Renal cortex interstitium (tissue), 11 donors: ENCODE results near the gene OS9. TPM values are rescaled to one million over a fixed set of nuclear protein-coding genes. Genes with fewer than 3 reads are reported as not detected.

ENCODE experiments used
- DNase-seq, 11 donors: peaks; one replicate each; pipeline ENCODE4 v3.0.0-alpha.2; 2013; ENCODE audit warnings: low read depth in 9 of 11, low spot score in 4 of 11; ENCODE audit errors: extremely low read depth in 1 of 11
- polyA plus RNA-seq, 3 donors: library from polyadenylated mRNA; unstranded; fragments of 120-200 nt; gene quantifications; one replicate each; pipeline ENCODE4 v1.2.1, GENCODE V29; 2013; ENCODE audit not compliant: insufficient read length in 3 of 3

Gene OS9
- polyA plus RNA-seq, 3 donors: 197 to 215 (median 204) TPM

GRCh38 chr12:57767876-57768275 is 73.9 kb downstream of the OS9 start:
- no peak for DNase-seq

GRCh38 chr12:57769594-57769993 is 75.7 kb downstream of the OS9 start:
- DNase-seq: no peak

- DNase-seq: no peak
These were observed 76.8 kb downstream of the OS9 start for GRCh38 chr12:57770734-57771133.

Other genes with a start within 250 kb of the OS9 start
- under 1 TPM; 0.65 to 0.77 (median 0.66) TPM for gene INHBE, start 238.8 kb upstream of the OS9 start, polyA plus RNA-seq
- gene GLI1, start 234.3 kb upstream of the OS9 start, polyA plus RNA-seq: 10 to 100 TPM; 16.4 to 22.8 (median 20.3) TPM
- 1 to 10 TPM; 2.9 to 3.1 (median 3.0) TPM for gene ARHGAP9, start 214.3 kb upstream of the OS9 start, polyA plus RNA-seq
- 100 to 1,000 TPM; 113 to 145 (median 114) TPM for gene MARS1, start 206.1 kb upstream of the OS9 start, polyA plus RNA-seq
- 10 to 100 TPM; 28.4 to 36.2 (median 31.4) TPM for gene DDIT3, start 173.6 kb upstream of the OS9 start, polyA plus RNA-seq
- gene MBD6, start 171.3 kb upstream of the OS9 start, polyA plus RNA-seq: 100 to 1,000 TPM in 1 of 3 donors, 10 to 100 TPM in 2; 52.7 to 108 (median 65.9) TPM
- 100 to 1,000 TPM; 160 to 172 (median 172) TPM for gene DCTN2, start 146.9 kb upstream of the OS9 start, polyA plus RNA-seq
- under 1 TPM; 0.50 to 0.88 (median 0.76) TPM for gene KIF5A, start 144.1 kb upstream of the OS9 start, polyA plus RNA-seq
- gene PIP4K2C, start 102.9 kb upstream of the OS9 start, polyA plus RNA-seq: 10 to 100 TPM; 36.5 to 42.1 (median 40.0) TPM
- 10 to 100 TPM; 54.5 to 74.5 (median 63.9) TPM for gene DTX3, start 89.3 kb upstream of the OS9 start, polyA plus RNA-seq
- gene ARHGEF25, start 82.7 kb upstream of the OS9 start, polyA plus RNA-seq: 10 to 100 TPM; 29.8 to 37.5 (median 36.4) TPM
- gene B4GALNT1, start 60.9 kb upstream of the OS9 start, polyA plus RNA-seq: 1 to 10 TPM in 1 of 3 donors, under 1 TPM in 2; 0.84 to 1.3 (median 0.97) TPM
- gene AGAP2, start 44.6 kb downstream of the OS9 start, polyA plus RNA-seq: 1 to 10 TPM in 2 of 3 donors, under 1 TPM in 1; 0.89 to 1.9 (median 1.1) TPM
- gene TSPAN31, start 50.9 kb downstream of the OS9 start, polyA plus RNA-seq: 100 to 1,000 TPM in 1 of 3 donors, 10 to 100 TPM in 2; 86.7 to 113 (median 99.9) TPM
- 100 to 1,000 TPM; 218 to 260 (median 221) TPM for gene CDK4, start 58.2 kb downstream of the OS9 start, polyA plus RNA-seq
- gene MARCHF9, start 61.0 kb downstream of the OS9 start, polyA plus RNA-seq: 10 to 100 TPM; 16.6 to 24.8 (median 17.6) TPM
- gene CYP27B1, start 72.9 kb downstream of the OS9 start, polyA plus RNA-seq: 1 to 10 TPM in 2 of 3 donors, under 1 TPM in 1; 0.96 to 1.5 (median 1.2) TPM
- gene METTL1, start 78.0 kb downstream of the OS9 start, polyA plus RNA-seq: 10 to 100 TPM; 28.6 to 31.8 (median 31.5) TPM
- gene EEF1AKMT3, start 78.5 kb downstream of the OS9 start, polyA plus RNA-seq: 10 to 100 TPM; 11.6 to 13.3 (median 12.1) TPM
- 10 to 100 TPM; 40.5 to 43.2 (median 40.6) TPM for gene TSFM, start 88.7 kb downstream of the OS9 start, polyA plus RNA-seq
- gene AVIL, start 124.6 kb downstream of the OS9 start, polyA plus RNA-seq: 10 to 100 TPM; 11.1 to 14.7 (median 11.1) TPM
- gene CTDSP2, start 152.6 kb downstream of the OS9 start, polyA plus RNA-seq: 100 to 1,000 TPM; 237 to 273 (median 260) TPM
- gene ATP23, start 247.4 kb downstream of the OS9 start, polyA plus RNA-seq: 10 to 100 TPM in 2 of 3 donors, 1 to 10 TPM in 1; 10.0 to 11.7 (median 11.4) TPM